Measurements from ENCODE around the gene TMEM221.

The TMEM221 gene

GRCh38 chr19:17431417-17431816 lies 17.1 kb downstream of the TMEM221 start:
- TF ChIP-seq EZH2phosphoT487 (IDR thresholded peaks at IDR 0.05; ENCODE audit: borderline replicate concordance): no peak
- no peak overlapping the region for H3K4me2 ChIP-seq (ENCODE audit: low read depth, low read length, poor library complexity, severe bottlenecking)
- H2AFZ ChIP-seq (ENCODE audit: low read length): no peak overlapping the region

GRCh38 chr19:17429641-17430113 lies 18.8 kb downstream of the TMEM221 start:
- no peak overlapping the region for H3K9ac ChIP-seq (ENCODE audit: low read depth, low read length, poor library complexity, severe bottlenecking)
- H4K20me1 ChIP-seq (ENCODE audit: insufficient read depth, low read length, poor library complexity, severe bottlenecking): no peaks in the 10 kb centered on the region
- TF ChIP-seq EZH2phosphoT487 (IDR thresholded peaks at IDR 0.05; ENCODE audit: borderline replicate concordance): no peak
- TF ChIP-seq CTCF (conservative IDR thresholded peaks at IDR 0.05; ENCODE audit: low read length): no peak
- H3K36me3 ChIP-seq (ENCODE audit: insufficient read depth, low read length): no peaks in the 10 kb centered on the region
- H3F3A ChIP-seq (ENCODE audit: low read depth): no peaks in the 10 kb centered on the region
- H3K79me2 ChIP-seq (ENCODE audit: insufficient read depth, low read length): no peaks in the 10 kb centered on the region
- peaks cover 5% of the 10 kb centered on the region for H3K4me1 ChIP-seq (ENCODE audit: insufficient read depth, low read length, poor library complexity, severe bottlenecking)
- no peaks in the 10 kb centered on the region for H3K9me2 ChIP-seq (replicated peaks; ENCODE audit: low read depth, low read length)
- no peak overlapping the region for H3K4me3 ChIP-seq (ENCODE audit: low read length, poor library complexity, severe bottlenecking)
- no peak overlapping the region for H2AFZ ChIP-seq (ENCODE audit: low read length)
- no peaks in the 10 kb centered on the region for H3K9me3 ChIP-seq (ENCODE audit: insufficient read depth, low read depth, low read length)
- H3K4me2 ChIP-seq (ENCODE audit: low read depth, low read length, poor library complexity, severe bottlenecking): no peak overlapping the region
- no peaks in the 10 kb centered on the region for H3K27me3 ChIP-seq (ENCODE audit: insufficient read depth, low read length, poor library complexity, severe bottlenecking)

More at GRCh38 chr19:17431417-17431816, 17.1 kb downstream of the TMEM221 start:
- Histone ChIP-seq H3K4me3 (ENCODE audit: low read length, poor library complexity, severe bottlenecking) (no peak overlapping the region), H3K79me2 (ENCODE audit: insufficient read depth, low read length) (no peaks in the 10 kb centered on the region), H4K20me1 (ENCODE audit: insufficient read depth, low read length, poor library complexity, severe bottlenecking) (no peaks in the 10 kb centered on the region), H3K9me2 (replicated peaks; ENCODE audit: low read depth, low read length) (no peaks in the 10 kb centered on the region), H3K9me3 (ENCODE audit: insufficient read depth, low read depth, low read length) (no peaks in the 10 kb centered on the region), H3F3A (ENCODE audit: low read depth) (no peaks in the 10 kb centered on the region), H3K4me1 (ENCODE audit: insufficient read depth, low read length, poor library complexity, severe bottlenecking) (no peaks in the 10 kb centered on the region), H3K9ac (ENCODE audit: low read depth, low read length, poor library complexity, severe bottlenecking) (no peak overlapping the region), H3K36me3 (ENCODE audit: insufficient read depth, low read length) (no peaks in the 10 kb centered on the region), H3K27me3 (ENCODE audit: insufficient read depth, low read length, poor library complexity, severe bottlenecking) (no peaks in the 10 kb centered on the region)

- H3K79me2 ChIP-seq (ENCODE audit: insufficient read depth, low read length): peaks cover 7% of the 10 kb centered on the region; the same call in 1 of the 2 replicates
- H3K9me2 ChIP-seq (replicated peaks; ENCODE audit: low read depth, low read length): no peaks in the 10 kb centered on the region
- no peak overlapping the region for H3K4me3 ChIP-seq (ENCODE audit: low read length, poor library complexity, severe bottlenecking)
- H4K20me1 ChIP-seq (ENCODE audit: insufficient read depth, low read length, poor library complexity, severe bottlenecking): no peaks in the 10 kb centered on the region
- H3K27me3 ChIP-seq (ENCODE audit: insufficient read depth, low read length, poor library complexity, severe bottlenecking): no peaks in the 10 kb centered on the region
- peak overlapping the region; percentile 20 for H3K4me2 ChIP-seq (ENCODE audit: low read depth, low read length, poor library complexity, severe bottlenecking)
- no peaks in the 10 kb centered on the region for H3F3A ChIP-seq (ENCODE audit: low read depth)
- peaks cover 15% of the 10 kb centered on the region for H3K4me1 ChIP-seq (ENCODE audit: insufficient read depth, low read length, poor library complexity, severe bottlenecking)
- H3K36me3 ChIP-seq (ENCODE audit: insufficient read depth, low read length): no peaks in the 10 kb centered on the region
- no peak overlapping the region for H3K9ac ChIP-seq (ENCODE audit: low read depth, low read length, poor library complexity, severe bottlenecking)
- H3K9me3 ChIP-seq (ENCODE audit: insufficient read depth, low read depth, low read length): no peaks in the 10 kb centered on the region
- TF ChIP-seq EZH2phosphoT487 (IDR thresholded peaks at IDR 0.05; ENCODE audit: borderline replicate concordance): no peak
- peak; percentile 49 for TF ChIP-seq CTCF (conservative IDR thresholded peaks at IDR 0.05; ENCODE audit: low read length)
- H2AFZ ChIP-seq (ENCODE audit: low read length): no peak overlapping the region
Observed at GRCh38 chr19:17424743-17425365, 23.6 kb downstream of the TMEM221 start.
